Esophagus squamous epithelium (tissue), 5 donors: ENCODE data around the gene VGLL1. TPM values are rescaled to one million over a fixed set of nuclear protein-coding genes. Genes with fewer than 3 reads are reported as not detected.

Source experiments
- DNase-seq: peaks from one replicate; lab custom pipeline; 2025; lab: John Stamatoyannopoulos, UW
- H3K27ac ChIP-seq, 4 donors: fragments of 200-600 bp; sonication (generic); one replicate each; pipeline ENCODE4 v1.5.1; 2016 to 2019; ENCODE audit warnings: mild to moderate bottlenecking in 1 of 4
- H3K27me3 ChIP-seq, 4 donors: fragments of 200-600 bp; sonication (generic); 1 replicate in 3 of 4; 2 replicates in 1 of 4; pipeline versions ENCODE4 v1.5.1 to v1.6.0; 2017 to 2021; ENCODE audit warnings: antibody characterized with exemption in 1 of 4
- H3K36me3 ChIP-seq, 3 donors: fragments of 200-600 bp; sonication (generic); one replicate each; pipeline ENCODE4 v1.5.1; 2016 to 2019
- H3K4me1 ChIP-seq, 3 donors: fragments of 200-600 bp; sonication (generic); one replicate each; pipeline ENCODE4 v1.5.1; 2017 to 2019
- H3K4me3 ChIP-seq, 4 donors: fragments of 200-600 bp; sonication (generic); 1 replicate in 3 of 4; 2 replicates in 1 of 4; pipeline ENCODE4 v1.5.1; 2016 to 2019; ENCODE audit warnings: mild to moderate bottlenecking in 2 of 4, moderate library complexity in 1 of 4
- H3K9me3 ChIP-seq, 3 donors: fragments of 200-600 bp; sonication (generic); one replicate each; pipeline ENCODE4 v1.5.1; 2016 to 2019
- POLR2A ChIP-seq, 4 donors: fragments of 450-650 bp; IDR thresholded peaks; one replicate each; pipeline ENCODE4 v1.6.1; 2017; ENCODE audit warnings: antibody characterized with exemption in 4 of 4, mild to moderate bottlenecking in 4 of 4, moderate library complexity in 3 of 4
- WGBS, 2 donors: methylation state at CpG; one replicate each; pipeline ENCODE4 v1.1.5; 2018; 5-methylcytosine and 5-hydroxymethylcytosine counted together
- intact Hi-C: fragments of 100-400 bp; cut with DNase I; formaldehyde crosslinking; loops from one replicate; pipeline ENCODE4 v1.15.0; 2022
- total RNA-seq, 4 donors: library from RNA; depleted of rRNA; stranded (reverse); fragments of >200 nt; gene quantifications; one replicate each; pipeline ENCODE4 v1.1.0, GENCODE V29; 2016
- TF ChIP-seq, protein P1 (sequence below), 6 experiments: fragments of 450-650 bp in 4 of 6; fragments of 200-600 bp in 2 of 6; sonication (generic) in 2 of 6; IDR thresholded peaks; one replicate each; pipeline ENCODE4 v1.5.1; 2016 to 2019; ENCODE audit warnings: antibody characterized with exemption in 6 of 6, mild to moderate bottlenecking in 4 of 6, moderate library complexity in 4 of 6
- donor health status: DM: yes; HTN: yes; CAD: no.

VGLL1 gene
- total RNA-seq, 4 donors from 2014 or later, result 0.48 to 1.2 (median 0.76) TPM; not detected in 1

DNA sequence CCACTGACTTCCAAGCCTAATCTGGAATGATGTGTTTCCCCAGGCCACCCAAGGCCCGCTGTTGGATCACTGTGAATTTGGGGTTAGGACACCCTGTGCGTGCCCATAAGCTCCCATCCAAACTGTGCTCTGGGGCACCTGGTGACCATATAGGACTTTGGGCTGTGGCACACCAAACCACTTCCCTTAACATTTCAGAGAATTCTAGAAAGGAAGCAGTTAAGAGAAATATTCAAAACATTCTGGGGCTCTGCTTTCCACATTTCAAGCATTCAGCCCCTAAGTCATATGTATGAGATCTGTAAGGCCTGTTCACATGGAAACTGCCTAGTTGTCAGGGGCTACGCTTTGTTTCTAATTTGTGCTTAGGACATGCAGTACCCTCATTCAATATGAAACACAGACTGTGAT, 14.4 kb downstream of the VGLL1 start:
- Histone ChIP-seq H3K9me3 (no peaks in the 10 kb centered on the region), H3K27me3 (no peaks in the 10 kb centered on the region), H3K27ac (no peak overlapping the region), H3K36me3 (no peaks in the 10 kb centered on the region), H3K4me3 (no peak overlapping the region), H3K4me1 (no peaks in the 10 kb centered on the region)
- intact Hi-C loops, result no loop called here
- 84 to 100% methylated on average over 1 to 2 of the region's 3 CpGs for WGBS, 2 donors
- TF ChIP-seq POLR2A (IDR thresholded peaks at IDR 0.05), result no peak
- TF ChIP-seq, protein P1, sequence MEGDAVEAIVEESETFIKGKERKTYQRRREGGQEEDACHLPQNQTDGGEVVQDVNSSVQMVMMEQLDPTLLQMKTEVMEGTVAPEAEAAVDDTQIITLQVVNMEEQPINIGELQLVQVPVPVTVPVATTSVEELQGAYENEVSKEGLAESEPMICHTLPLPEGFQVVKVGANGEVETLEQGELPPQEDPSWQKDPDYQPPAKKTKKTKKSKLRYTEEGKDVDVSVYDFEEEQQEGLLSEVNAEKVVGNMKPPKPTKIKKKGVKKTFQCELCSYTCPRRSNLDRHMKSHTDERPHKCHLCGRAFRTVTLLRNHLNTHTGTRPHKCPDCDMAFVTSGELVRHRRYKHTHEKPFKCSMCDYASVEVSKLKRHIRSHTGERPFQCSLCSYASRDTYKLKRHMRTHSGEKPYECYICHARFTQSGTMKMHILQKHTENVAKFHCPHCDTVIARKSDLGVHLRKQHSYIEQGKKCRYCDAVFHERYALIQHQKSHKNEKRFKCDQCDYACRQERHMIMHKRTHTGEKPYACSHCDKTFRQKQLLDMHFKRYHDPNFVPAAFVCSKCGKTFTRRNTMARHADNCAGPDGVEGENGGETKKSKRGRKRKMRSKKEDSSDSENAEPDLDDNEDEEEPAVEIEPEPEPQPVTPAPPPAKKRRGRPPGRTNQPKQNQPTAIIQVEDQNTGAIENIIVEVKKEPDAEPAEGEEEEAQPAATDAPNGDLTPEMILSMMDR (IDR thresholded peaks at IDR 0.05), result no peak
- no peak for DNase-seq

DNA sequence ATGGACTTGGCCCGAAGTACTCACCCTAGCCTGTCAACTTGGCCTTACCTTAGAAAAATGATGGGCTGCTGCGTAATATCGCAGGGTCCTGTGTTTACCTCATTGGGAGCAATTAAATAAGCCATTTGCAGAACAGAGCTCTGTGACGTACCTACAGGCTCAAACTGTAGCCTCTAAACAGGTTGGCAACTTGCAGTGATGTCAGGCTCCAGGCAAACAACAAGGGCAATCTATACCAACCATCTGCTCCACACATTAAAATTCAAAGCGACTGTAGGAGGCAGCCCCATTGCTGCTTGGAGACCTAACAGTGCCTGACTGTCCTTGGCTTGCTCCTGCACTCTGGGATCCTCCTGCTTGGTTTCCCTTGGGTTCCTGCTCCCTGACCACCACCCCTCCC, 17.2 kb downstream of the VGLL1 start:
- no peak overlapping the region for H3K4me3 ChIP-seq
- H3K27ac ChIP-seq, result no peak overlapping the region
- H3K27me3 ChIP-seq, result no peaks in the 10 kb centered on the region
- H3K4me1 ChIP-seq, result no peaks in the 10 kb centered on the region
- 73% methylated on average over 5 of the region's 5 CpGs; no CpG with 5 or more reads in 1 of the 2 donors for WGBS, 2 donors
- intact Hi-C loops, result no loop called here
- no peaks in the 10 kb centered on the region for H3K9me3 ChIP-seq
- H3K36me3 ChIP-seq, result no peaks in the 10 kb centered on the region
- no peak for TF ChIP-seq POLR2A (IDR thresholded peaks at IDR 0.05)
- no peak for DNase-seq

DNA sequence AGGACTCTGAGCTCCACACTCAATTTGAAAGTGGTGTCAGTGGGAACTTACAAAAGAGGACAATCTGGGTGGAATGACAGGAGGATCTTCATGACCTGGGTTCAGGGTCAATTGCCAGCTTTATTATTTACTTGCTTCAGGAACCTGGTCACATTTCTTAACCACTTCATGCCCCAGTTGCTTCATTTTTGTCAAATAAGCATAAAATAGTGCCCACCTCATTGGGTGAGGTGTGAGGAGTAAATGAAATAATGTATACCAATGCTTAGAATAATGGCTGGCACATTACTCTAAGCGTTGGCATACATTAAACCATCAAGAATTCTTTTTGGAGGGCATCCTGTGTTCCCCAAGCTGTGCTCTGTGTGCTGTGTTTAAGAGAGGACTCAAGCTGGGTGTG, 19.4 kb downstream of the VGLL1 start:
- Histone ChIP-seq H3K9me3 (no peaks in the 10 kb centered on the region), H3K4me3 (no peak overlapping the region), H3K36me3 (no peaks in the 10 kb centered on the region), H3K27me3 (no peaks in the 10 kb centered on the region), H3K4me1 (no peaks in the 10 kb centered on the region), H3K27ac (no peak overlapping the region)
- TF ChIP-seq POLR2A (IDR thresholded peaks at IDR 0.05), result no peak
- TF ChIP-seq, protein P1 (IDR thresholded peaks at IDR 0.05), result no peak
- WGBS, 2 donors, result 71 to 75% methylated on average over 1 of the region's 1 CpG
- no peak for DNase-seq
- intact Hi-C loops, result no loop called here

DNA sequence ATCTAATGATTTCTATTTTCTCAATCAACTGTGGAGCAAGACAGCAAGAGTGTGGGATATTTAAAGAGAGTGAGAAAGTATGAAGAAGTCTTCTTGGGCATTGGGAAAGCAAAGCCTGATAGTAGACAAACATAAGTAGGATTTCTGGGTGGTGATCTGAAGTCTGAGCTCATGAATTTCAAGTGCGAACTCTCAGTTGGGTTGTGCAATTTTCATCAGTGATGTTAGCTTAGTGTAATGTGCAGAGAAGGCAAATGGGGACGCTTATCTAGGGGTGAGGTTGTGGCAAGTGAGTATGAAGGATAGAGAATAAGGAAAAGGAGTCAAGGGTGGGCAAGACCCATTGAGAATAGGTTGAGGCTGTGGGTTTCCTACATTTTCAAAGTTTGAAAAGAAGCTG, 23.7 kb downstream of the VGLL1 start:
- 60 to 76% methylated on average over 2 of the region's 2 CpGs for WGBS, 2 donors

DNA sequence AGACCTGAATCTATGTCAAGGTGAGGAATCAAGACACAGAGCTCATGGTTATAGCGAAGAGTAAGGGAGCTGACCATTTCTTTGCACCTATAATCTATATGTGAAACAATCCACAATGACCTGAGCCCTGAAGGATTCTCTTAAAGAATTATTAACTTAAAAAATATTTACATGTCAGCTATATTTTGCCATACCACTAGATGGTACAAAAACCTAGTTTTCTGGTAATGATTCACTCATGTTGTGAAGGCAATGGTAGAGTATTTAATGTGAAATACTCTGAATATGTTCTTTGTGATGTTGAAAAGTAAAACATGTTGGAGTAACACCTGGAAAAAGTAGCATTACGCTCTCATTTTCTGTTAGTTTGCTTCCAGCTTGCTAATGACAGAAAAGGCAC, 40.0 kb downstream of the VGLL1 start:
- Histone ChIP-seq H3K4me1 (no peaks in the 10 kb centered on the region), H3K27me3 (no peaks in the 10 kb centered on the region), H3K36me3 (no peaks in the 10 kb centered on the region), H3K9me3 (no peaks in the 10 kb centered on the region), H3K27ac (no peak overlapping the region), H3K4me3 (no peak overlapping the region)
- WGBS, 2 donors, result 64 to 69% methylated on average over 2 of the region's 2 CpGs
- DNase-seq, result no peak
- intact Hi-C loops, result no loop called here
- no peak for TF ChIP-seq POLR2A (IDR thresholded peaks at IDR 0.05)
- TF ChIP-seq, protein P1 (IDR thresholded peaks at IDR 0.05), result no peak

More for the DNA sequence above, 23.7 kb downstream of the VGLL1 start:
- Histone ChIP-seq H3K4me1 (no peaks in the 10 kb centered on the region), H3K27ac (no peak overlapping the region), H3K36me3 (no peaks in the 10 kb centered on the region), H3K27me3 (no peaks in the 10 kb centered on the region), H3K4me3 (no peak overlapping the region), H3K9me3 (no peaks in the 10 kb centered on the region)
- DNase-seq, result no peak
- intact Hi-C loops, result no loop called here
- TF ChIP-seq, protein P1 (IDR thresholded peaks at IDR 0.05), result no peak
- TF ChIP-seq POLR2A (IDR thresholded peaks at IDR 0.05), result no peak

DNA sequence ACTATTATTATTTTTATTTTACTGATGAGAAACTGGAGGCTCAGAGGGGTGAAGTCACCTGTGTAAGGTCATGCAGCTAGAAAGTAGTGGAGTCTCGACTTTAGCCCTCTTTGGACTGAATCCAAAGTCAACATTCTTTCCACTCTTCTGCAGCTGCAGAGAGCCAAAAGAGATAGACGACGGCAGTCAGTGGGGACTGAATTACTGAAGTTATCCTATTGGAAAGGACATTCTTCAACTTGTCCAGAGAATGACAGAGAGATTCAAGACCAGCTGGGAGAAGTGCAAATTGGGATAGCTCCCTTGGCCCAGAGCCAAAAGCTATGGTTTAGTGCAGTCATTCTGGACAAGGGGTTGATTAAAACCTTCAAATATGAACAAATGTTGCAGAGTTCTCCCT, 42.5 kb downstream of the VGLL1 start:
- H3K27ac ChIP-seq, result no peak overlapping the region
- H3K27me3 ChIP-seq, result no peaks in the 10 kb centered on the region
- TF ChIP-seq, protein P1 (IDR thresholded peaks at IDR 0.05), result no peak
- TF ChIP-seq POLR2A (IDR thresholded peaks at IDR 0.05), result no peak
- no peak for DNase-seq
- H3K36me3 ChIP-seq, result no peaks in the 10 kb centered on the region
- intact Hi-C loops, result no loop called here
- H3K4me1 ChIP-seq, result no peaks in the 10 kb centered on the region
- WGBS, 2 donors, result 54% methylated on average over 3 of the region's 3 CpGs; no CpG with 5 or more reads in 1 of the 2 donors
- no peak overlapping the region for H3K4me3 ChIP-seq
- H3K9me3 ChIP-seq, result no peaks in the 10 kb centered on the region
